NCI-H2107 treated with DMSO at 0.1 percent for 48 hours (cell line): Measurements from ENCODE around the gene GSTM1.
A peak's percentile ranks its signal among the peaks of the same experiment; 100 is the strongest.

Experiments used
- DNase-seq: peaks from one replicate; lab custom pipeline; 2025; ENCODE audit not compliant: unreplicated experiment; lab: John Stamatoyannopoulos, UW

Gene GSTM1

DNA sequence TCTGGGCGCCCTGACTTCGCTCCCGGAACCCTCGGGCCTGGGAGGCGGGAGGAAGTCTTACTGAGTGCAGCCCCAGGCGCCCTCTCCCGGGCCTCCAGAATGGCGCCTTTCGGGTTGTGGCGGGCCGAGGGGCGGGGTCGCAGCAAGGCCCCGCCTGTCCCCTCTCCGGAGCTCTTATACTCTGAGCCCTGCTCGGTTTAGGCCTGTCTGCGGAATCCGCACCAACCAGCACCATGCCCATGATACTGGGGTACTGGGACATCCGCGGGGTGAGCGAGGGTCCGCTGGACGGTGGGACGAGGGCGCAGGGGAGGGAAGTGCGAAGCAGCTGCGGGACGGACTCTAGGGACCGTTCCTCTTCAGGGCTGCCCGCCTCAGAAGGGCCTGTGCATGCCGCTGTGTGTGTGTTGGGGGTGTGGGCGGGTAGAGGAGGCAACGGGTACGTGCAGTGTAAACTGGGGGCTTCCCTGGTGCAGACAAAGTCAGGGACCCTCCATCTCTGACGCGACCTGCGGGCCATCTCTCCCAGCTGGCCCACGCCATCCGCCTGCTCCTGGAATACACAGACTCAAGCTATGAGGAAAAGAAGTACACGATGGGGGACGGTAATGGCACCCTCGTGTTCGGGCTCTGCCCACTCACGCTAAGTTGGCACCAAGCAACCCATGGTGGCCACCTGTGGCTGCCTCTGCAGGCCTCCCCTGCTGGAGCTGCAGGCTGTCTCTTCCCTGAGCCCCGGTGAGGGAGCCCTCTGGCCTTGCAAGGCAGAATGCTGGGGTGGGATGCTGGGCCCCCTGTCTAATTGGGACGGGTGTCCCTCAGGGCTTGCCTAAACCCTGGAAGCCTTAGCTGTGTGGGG, at the start of gene GSTM1:
TSS of gene GSTM1 (plus strand) at position 177 of the 859 bp plus-strand sequence. CDS start at position 234, 57 bp downstream.
- DNase-seq: no peak

DNA sequence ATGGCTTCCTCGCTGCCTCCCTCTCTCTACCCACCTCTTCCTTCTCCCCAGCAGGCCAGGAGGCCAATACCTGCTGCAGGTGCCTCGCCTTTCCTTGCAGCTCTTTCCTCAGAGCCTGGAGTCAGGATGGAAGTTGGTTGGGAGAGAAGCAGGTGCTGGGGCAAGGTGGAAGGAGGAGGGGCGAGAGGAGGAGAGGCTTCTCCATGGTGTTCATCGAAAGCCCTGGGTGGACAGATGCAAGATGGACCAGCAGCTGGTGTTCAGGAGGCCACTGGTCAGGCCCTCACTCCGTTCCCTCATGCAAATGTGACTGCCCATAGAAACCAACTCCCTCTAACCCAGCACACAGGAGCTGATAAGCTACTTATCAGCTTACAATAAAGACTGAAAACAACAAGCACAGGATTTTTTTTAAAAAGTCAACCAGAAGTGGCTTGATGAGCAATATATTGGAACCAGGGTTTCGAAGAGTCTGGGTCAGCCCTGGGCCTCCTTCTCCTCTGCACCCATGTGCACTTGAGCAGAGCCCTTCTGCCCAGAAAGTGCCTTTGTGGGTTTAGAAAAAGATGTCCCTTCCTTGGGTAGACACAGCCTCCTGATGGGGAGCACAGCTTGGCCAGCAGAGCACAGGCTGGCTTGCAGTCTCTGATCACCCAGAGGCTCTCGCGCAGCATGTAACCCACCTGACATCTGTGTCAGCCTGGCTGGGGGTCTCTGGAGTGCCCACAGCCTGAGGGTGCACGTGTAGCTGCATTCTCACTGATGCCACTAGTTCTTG, 48.4 kb upstream of the GSTM1 start:
- no peak for DNase-seq

DNA sequence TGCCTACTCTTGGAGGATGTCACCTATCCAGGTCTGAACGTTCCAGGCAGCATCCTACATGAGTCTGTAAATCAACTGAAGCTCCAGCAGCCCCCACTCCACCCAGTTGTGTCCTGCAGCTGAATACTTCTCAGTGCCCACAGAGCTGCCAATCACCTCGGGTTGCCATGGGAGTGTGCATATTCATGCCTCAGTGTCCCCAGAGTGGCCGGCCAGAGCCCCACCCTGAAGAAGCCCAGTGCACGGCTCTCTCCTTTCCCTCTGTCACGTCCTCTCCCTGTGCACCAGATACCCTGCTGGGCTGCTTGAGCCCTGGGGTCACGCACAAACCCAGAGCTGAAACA, 47.8 kb upstream of the GSTM1 start:
- no peak for DNase-seq

DNA sequence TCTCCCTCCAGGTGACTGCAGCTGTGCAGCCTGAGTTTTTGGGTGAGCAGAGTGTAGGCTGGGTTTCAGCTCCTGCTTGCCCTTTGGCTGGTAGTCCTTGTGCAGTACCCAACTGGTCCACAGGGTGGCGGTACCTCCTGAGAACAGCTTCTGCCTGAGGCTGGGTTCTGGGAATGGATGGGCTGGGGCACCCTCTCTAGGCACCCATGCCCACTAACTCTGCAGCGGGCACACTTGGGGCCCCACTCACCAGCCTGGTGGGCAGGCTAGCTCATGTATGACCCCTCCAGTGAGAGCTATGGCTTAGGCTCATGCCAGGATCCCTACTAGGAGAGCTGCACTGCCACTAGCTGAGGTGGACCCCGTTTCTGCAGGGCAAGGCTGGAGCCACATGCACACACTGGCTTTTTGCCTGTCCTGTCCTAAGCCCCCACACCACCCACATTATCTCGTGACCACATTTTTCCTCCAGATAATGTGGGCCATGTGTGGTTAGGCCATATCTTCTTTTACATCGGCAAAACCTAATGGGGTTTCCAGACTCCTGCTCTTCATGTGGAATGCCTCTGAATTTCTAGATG, 47.2 kb upstream of the GSTM1 start:
- DNase-seq: peak; percentile 77

DNA sequence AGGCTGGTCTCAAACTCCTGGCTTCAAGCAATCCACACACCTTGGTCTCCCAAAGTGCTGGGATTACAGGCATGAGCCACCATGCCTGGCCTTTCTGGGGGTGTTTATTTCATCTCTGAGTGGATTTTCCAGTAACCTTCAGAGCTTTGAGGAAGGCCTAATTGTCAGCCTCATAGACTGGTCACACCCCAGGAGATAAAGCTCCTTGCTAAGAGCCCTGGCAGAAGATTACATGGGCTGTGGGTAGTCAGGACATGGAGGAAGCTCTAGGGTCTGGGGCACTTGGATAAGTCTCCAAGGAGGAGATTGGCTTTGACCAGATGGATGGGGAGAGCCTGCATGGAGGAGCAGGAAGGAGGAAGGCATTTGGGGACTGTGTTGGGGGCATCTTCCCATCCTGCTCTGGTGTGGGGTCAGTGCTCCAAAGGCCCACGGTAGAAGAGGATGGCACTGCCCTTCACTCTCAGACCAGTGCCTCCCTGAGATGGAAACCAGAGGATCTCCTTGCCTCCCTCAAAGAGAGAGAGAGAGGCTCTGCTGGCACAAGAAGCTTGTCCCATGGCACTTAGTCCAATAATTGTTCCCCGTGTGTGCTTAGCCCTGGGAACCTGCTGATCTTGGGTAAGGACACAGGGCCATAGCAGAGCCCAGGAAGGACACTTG, 46.4 kb upstream of the GSTM1 start:
- DNase-seq: no peak

DNA sequence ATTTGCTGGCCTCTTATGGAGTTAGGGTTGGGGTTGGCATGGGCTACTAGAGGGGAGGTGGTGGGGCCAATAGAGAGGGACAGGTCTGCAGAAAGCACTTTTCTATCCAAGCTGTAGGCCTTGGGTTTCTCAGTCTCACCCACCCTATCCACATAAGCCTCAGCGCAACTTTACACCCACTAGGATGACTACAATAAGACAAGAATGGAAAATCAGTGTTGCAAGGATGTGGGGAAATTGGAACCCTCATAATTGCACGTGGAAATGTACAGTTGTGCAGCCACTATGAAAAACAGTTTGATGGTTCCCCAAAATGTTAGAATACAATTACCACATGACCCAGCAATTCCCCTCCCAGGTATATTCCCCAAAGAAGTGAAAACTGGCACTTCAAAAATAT, 45.8 kb upstream of the GSTM1 start:
- DNase-seq: no peak

DNA sequence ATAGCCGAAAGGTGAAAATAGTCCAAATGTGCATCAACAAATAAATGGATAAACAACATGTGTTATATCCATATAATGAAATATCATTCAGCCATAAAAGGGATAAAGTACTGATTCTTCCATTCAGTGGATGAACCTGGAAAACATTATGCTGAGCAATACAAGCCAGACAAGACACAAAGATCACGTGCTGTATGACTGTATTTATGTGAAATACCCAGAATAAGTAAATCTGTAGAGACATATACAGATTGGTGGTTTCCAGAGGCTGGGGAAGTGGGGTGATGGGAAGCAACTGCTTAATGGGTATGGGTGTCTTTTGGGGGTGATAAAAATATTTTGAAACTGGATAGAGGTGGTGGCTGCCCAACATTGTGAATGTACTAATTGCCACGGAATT, 45.0 kb upstream of the GSTM1 start:
- no peak for DNase-seq

DNA sequence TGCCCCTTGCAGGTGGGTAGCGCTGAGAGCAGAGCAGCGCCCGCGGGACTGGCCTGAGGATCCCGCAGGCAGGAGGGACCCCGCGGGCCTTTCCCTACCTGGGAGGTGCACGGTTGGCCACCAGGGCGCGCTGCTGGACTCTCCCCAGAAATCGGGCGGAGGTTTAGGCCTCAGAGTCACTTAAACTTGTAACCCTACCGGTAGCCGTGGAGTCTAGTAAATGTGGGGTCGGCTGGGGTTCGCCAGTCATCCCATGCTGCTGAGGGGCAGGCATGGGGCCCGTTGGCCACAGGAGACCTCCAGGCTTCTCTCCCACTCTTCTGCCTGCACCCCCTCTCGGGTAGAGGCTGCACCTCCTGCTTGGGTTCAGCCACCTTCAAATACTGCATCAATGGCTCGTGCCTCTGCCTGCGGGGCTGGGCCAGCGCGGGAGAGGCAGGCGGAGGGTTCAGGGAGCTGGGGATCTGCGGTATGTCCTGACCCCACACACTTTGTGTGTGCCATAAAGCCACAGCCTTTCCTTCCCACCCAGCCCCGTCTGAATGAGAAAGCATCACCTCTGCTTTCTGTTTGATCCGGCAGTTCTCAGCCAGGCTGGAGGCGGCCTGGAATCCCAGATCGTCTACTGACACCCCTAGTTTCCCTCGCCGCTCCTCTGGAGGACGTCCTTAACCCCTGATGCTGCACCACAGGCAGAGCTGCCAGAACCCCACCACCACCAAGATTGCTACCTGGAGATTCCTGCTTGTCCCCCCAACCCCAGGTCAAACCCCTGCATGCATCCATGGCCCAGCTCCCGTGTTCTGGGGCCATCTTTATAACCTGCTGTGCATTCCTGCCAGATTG, 44.0 kb upstream of the GSTM1 start:
- peak; percentile 80 for DNase-seq

DNA sequence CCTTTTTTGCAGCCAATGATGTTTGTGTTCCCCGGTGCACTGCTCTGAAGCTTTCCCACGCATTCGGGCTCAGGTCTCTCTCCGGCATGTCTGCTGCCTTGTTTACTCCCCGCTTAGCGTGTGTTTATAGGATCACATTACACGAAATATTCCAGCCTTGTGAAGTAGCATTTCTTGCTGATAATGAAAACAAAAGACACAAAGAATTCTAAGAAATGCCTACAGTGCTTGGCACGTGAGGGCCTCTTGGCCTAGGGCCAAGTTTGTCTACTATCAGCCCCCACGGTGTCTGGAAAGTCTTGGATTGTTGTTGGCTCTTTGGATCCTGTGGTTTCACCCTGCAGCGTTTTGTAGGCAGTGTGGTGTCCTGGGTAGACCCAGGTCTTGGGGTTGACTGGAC, 42.9 kb upstream of the GSTM1 start:
- DNase-seq: no peak

DNA sequence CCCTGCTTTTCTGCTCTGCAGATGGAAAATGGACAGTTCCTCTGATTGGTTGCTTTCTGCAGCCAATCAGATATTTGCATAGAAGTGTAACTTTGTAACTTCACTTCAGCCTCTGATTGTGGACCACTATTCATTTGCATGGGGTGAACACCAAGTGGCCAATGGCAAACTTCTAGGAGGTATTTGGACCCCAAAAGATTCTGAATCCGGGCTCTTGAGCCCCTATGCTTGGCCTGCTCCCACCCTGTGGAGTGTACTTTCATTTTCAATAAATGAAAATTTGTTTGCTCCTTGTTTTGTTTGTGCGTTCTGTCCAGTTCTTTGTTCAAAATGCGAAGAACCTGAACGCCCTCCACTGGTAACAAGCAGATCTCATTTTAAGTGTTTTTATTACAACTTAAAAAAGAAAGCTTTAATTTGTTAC, 38.1 kb upstream of the GSTM1 start:
- peak; percentile 85 for DNase-seq

DNA sequence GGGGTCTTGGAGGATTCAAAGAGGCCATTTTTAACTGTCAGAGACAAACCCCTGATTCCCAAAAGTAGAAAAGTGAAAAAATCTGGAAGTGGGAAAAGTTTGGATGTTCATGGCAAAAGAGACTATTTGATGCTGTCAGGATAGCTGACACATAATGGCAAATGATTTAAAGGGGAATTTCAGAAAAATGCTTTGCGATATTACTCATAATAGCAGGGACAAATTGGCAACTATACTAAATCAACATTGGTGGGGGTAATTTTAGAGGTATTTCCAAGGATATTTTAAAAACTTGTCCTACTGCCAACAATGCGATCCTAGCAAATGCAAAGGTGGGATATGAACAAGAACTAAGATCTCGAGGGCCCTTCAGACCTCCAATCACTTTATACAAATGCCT, 37.0 kb upstream of the GSTM1 start:
- DNase-seq: no peak

DNA sequence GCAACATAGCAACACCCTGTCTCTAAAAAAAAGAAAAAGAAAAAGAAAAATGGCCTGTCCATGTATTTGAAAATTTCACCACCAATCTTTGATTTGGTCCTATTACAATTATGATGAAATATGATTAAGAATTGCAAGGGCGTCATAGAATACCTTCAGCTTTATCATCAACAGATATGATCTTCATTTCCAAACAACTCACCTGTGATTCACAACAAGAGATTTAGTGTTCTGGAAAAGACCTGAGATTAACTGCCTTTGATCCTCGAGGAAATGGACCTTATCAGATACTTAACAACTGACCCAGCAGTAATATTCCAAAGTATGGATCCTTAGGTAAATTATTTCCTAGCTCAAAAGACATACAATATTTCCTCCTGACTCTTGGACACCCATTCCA, 35.2 kb upstream of the GSTM1 start:
- no peak for DNase-seq

DNA sequence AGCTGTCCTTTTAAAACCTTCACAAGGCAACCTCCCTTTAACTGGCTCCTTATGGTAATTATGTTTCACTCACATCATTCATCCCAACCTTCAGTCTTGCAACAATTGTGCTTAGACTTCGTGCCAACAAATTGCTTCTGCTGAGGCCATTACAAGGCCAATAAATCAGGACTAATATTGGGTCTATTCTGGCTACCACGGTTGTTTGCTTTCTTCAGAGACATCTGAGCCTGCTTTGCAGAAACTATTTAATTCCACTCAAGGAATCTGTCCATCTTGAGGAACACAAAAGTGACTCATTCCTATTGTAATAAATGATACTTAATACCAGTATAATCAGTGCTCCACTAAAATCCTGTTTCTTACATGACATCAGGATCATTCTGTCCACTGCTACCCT, 34.3 kb upstream of the GSTM1 start:
- no peak for DNase-seq

DNA sequence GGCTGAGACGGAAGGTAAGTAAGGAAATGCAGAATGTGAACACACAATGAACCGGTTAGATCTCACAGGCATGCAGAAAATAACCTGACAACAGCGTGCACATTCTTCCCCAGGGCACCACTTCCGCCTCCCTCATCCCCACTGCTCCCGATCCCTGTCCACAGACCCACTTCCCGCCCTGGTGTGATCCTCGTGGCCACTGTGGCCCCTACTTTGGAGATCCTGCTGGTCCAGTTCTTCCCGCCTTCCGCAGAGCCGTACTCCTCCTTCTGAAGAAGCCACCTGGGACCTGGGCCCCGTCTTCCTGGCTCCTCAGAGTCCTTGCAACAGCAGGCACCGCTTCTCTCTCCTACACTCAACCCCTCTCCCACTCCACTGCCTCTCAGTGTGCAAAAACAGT, 33.1 kb upstream of the GSTM1 start:
- DNase-seq: no peak

DNA sequence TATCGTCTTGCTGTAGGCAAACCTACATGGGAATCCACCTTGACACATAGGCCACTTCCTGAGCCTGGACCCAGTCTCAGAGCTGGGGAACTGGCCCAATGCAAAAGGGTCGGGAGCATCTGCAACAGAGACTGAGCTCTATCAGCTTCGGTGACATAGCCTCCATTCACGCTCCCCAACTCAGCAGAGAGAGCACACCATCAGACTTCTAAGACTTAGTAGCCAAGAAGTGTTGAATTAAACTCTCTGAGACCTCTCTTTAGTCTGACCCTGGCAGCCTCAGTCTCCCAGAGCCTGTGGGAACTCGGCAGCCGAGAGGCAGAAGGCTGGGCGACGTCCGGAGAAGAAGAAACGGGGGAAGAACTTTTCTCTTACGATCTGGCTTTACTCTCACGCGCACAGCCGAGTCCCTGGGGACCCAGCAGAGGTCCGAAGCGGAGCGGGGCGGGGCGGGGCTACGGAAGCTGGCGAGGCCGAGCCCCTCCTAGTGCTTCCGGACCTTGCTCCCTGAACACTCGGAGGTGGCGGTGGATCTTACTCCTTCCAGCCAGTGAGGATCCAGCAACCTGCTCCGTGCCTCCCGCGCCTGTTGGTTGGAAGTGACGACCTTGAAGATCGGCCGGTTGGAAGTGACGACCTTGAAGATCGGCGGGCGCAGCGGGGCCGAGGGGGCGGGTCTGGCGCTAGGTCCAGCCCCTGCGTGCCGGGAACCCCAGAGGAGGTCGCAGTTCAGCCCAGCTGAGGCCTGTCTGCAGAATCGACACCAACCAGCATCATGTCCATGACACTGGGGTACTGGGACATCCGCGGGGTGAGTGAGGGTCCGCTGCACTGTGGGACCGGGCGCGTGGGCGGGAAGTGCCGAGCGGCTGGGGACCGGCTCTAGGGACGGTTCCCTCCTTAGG, 31.8 kb upstream of the GSTM1 start, which contains the start of gene GSTM4:
TSS of gene GSTM4 (plus strand) at position 485 of the 905 bp plus-strand sequence. CDS start at position 776, 291 bp downstream.
- peak; percentile 26 for DNase-seq

DNA sequence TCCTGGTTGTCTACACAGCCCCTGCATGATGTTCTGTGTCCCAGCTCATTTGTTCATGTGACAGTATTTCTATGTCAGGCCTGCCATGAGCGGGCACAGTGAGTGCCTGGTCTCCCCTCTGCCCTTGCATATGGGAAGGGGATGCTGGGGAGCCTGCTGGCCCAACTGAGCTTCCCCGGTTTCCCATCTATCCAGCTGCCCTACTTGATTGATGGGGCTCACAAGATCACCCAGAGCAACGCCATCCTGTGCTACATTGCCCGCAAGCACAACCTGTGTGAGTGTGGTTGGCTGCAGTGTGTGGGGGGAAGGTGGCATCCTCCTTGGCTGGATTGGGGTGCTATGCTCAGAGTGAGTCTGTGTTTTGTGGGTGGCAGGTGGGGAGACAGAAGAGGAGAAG, 30.2 kb upstream of the GSTM1 start:
- no peak for DNase-seq

DNA sequence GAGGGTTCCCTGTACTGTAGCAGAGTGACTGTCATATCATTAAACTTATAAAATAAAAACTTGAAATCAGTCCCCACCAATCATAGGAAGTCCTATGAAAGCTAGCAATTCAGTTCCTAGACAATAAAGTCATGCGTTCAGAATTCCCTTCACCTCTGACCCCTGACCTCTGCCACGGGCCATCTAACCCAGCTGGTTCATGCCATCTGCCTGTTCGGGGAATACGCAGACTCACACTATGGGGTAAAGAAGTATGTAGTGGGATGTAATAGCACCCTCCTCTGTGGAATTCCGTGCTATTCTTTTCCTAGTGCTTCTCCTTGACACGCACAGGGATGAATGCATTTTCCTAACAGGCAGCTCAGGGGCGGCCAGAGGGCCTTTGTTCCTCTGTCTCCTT, 29.6 kb upstream of the GSTM1 start:
- no peak for DNase-seq

DNA sequence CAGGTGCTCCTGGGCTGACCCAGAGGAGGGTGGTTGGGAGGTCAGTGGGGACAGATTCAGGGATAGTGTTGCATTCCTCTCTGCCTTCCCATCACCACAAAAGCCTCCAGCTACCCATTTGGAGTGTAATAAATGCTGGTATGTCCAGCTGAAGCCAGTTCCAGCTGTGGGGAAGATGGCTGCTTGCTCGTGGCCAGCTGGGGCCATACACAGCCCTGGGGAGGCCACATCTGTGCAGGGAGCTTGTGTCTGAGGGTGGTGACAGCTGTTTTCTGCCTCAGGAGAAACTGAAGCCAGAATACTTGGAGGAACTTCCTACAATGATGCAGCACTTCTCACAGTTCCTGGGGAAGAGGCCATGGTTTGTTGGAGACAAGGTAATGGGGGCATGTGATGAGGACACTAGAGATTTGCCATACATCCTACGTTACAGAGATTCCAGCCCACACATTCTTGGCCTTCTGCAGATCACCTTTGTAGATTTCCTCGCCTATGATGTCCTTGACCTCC, 29.0 kb upstream of the GSTM1 start:
- DNase-seq: no peak

DNA sequence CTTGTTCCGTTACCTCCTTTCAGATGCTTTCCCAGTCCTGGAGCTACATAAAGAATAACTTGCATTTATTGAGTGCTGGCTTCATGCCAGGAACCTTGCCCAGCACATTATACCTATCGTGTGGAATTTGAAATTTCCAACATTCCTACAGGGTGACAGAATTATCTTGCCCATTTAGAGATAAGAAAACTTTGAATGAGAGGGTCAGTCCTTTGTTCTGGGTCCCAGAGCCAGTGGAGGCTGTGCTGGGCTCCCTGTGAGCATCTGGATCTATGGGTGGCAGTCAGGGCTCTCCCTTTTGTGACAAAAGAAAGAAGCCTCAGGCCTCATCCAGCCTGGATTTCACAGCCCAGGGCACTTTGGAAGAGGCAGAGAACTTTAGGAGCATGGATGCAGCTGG, 28.5 kb upstream of the GSTM1 start:
- DNase-seq: no peak
